ENCODE results near the gene ABR.

The ABR gene

DNA sequence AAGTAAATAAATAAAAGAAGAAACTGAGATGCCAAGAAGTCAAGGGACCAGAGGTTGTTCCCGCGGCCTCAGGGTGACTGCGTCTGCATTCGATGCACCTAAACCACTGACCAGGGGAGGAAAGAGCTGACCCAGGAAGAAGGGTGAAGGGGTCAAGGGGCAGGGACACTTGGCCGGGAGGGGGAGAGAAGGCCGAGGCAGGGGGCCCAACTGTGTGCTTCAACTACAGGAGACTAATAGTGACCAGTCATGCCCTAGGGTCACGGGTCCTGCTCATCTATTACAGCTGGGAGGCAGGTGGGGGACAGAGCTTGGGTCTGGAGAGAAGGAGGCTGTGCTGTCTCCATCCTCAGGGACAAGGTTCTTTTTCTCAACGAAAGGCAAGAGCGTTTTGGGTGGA, 138.0 kb downstream of the ABR start:
- DNase-seq, result no peak

DNA sequence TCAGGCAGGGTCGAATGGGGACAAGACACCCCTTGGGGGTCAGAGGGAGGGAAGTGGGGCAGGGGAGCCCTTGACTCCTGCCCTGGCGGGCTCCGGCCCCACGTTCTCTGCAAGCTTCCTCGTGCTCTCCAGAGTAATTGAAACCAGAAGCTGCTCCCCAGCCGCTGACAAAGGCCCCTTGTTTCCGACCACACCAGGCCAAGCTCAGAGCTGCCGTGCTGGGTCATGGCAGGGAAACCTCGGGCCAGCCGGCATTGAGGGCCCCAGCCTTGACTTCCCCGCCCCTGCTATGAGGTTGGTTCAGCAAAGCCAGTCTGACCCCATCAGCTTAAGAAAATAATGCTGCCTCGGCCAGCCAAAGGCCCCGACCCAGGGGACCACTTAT, 139.6 kb downstream of the ABR start:
- DNase-seq, result no peak

DNA sequence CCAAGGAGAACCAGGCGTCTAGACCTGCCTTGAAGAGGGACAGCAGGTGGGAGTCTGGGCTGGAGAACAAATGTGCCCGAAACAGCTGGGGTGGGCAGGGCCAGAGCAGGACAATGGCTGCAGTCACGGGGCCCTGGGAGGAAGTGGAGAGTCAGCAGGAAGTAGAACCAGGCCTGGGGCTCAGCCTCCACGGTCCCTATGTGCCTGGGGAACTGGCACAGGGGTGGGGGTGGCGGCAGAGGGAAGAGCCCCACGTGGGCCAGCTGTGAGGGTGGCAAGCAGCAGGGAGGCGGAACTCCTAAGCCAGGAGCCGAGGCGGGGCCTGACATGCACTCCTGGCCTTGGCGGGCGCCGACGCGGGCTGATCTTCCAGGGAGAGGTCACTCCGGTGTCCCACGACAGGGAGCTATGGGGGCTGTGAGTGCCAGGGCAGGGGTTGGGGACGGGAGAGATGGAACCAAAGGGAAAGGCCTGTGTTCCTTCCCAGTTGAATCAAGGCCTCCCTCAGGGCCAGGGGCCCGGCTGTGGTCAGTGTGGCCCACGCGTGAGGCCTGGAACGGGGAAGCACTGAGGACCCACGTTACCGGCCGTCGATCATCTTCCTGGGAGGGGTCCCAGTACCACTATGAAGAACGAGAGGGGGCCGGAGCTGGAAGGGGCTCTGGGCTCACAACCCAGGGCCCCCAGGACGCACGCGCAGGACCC, 140.1 kb downstream of the ABR start:
- DNase-seq, result no peak

DNA sequence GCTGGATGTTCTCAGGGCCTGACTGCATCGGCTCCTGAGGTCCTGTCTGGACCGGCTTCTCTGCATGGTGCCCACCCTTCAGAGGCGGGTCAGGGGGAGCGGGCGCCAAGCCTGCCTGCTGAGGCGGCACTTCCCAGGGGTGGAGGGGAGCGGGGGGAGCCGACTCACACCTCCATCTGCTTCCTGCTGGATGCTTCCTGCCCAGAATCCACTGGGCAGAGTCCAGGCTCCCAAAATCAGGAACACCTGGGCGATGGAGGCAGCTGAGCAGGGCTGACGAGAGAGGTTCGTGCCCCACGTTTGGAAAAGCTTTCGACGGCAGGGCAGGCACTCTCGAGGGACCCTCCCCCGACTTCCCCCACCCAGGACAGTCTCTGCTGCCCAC, 140.7 kb downstream of the ABR start:
- no peak for DNase-seq

DNA sequence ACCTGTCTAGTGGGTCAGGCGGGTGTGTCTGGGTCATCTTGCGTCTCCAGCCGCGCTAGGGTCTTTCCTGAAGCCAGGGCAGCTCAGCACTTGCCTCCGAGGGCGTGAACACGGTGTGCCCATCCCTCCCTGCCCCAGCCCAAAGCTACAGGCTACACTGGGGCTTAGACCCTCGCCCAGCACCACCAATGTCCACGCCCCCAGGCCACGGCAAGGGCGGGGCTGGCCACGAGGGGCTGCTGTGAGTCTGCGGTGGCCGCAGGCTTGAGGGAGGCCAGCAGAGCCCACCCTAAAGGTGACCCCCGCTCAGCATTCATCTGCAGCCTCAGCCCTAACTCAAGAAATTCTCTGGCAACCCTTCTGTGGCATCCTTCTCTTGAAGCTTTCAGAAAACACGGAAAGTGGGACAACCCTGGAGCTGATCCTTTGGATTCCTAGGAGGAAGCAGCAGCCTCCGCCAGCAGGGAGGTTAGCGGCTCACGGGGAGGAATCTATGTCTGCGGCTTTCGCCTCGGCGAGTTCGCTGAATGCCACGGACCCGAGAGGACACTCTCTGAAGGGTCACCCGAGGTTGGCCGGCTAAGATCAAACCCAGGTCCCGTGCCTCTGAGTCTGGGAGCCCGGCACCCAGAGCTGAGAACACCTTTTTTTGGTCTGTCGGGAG, 141.2 kb downstream of the ABR start:
- DNase-seq, result no peak

DNA sequence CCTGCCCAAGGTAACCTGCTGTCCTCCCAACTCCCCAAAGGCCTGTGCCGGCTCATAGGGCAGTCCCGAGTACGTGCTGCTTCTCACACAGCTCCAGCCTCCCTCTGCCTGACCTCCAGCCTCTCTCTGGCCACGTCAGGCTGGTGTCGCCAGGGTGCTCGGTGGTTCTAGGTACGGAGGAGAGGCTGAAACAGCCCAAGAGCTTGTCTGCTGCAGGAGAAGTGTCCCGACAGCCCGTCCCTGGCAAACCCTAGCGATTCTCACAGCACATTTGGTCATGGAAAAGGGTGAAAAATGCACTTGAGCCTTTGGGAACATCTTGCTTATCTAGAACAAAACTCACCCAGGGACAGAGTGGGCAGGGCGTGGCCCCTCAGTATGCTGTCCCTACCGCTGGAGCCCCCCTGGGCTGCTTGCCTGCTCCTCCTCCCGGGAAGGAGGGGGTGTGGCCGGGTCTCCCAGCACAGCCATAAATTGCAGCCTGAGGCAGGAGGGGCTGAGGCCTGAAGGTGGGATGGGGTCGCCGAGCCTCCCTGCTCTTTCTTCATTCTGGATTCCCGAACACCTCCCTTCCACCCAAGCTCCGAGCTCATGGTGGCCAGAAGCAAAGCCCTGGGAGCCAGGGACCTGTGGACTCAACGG, 142.4 kb downstream of the ABR start:
- no peak for DNase-seq

DNA sequence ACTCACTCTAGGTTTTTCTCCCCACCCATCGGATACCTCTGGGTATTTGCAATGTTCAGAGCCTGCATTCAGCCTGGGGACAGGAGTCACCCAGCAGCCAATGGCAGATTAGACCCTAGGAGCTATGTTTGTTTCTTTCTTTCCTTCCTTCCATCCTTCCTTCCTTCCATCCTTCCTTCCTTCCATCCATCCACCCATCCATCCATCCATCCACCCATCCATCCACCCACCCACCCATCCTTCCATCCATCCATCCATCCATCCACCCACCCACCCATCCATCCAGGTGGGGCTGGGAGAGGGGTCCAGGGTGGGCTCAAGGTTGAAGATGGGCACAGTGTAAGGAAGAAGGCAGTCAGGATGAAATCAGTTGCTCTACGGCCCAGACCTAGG, 142.9 kb downstream of the ABR start:
- no peak for DNase-seq

DNA sequence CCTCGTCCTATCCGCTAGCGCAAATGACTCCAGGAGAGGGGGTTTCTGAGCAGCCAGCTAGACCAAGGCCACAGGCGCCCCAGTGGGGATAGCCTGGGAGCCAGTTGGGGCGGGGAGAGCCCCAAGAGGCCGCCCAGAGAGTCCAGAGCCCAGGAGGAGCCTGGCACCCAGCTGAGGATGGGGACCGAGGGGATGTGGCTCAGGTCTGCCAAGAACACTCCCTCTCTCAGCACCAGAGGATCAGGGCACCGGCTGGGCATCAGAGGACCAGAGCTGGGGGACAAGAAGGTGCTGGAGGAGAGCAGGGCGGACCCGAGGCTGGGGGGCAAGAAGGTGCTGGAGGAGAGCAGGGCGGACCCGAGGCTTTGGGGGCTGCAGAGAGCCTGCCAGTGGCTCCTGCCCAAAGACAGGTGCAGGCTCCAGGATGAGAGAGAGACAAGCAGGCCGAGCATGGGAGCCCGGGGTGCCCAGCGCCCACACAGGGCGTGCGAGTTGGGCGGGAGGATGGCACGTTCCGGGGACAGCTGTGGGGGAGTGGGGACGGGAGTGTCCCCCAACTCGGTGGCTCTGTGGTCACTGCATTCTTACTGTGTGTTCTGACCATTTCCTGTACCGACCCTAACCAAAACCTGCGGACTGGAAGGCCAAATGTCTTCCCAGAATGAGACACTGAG, 143.5 kb downstream of the ABR start:
- DNase-seq, result no peak

DNA sequence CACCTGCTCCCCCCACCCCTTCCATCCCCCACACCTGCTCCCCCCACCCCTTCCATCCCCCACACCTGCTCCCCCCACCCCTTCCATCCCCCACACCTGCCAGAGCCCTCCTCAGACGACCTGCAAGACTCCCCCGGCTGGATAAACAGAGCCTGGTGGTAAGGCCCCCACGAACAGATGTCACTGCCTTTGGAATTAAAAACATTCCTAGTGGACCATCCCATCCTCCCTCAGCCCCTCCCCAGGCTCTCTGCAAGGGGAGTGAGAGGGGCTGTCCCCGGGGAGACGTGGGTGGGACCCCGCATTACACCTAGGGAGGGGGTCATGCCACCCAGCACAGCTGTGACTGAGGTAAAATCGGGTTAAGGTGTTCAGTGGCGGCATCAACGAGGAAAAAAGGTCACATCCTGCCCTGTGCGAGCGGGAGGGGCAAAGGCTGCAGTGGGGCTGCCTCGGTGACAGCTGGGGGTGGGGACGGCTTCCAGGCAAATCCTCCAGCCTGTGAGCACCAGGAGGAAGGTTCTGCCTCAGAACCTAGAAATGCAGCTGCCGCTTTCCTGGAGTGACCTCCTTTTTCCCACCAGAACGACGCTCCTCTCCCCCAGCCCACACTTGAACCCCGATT, 144.1 kb downstream of the ABR start:
- no peak for DNase-seq

DNA sequence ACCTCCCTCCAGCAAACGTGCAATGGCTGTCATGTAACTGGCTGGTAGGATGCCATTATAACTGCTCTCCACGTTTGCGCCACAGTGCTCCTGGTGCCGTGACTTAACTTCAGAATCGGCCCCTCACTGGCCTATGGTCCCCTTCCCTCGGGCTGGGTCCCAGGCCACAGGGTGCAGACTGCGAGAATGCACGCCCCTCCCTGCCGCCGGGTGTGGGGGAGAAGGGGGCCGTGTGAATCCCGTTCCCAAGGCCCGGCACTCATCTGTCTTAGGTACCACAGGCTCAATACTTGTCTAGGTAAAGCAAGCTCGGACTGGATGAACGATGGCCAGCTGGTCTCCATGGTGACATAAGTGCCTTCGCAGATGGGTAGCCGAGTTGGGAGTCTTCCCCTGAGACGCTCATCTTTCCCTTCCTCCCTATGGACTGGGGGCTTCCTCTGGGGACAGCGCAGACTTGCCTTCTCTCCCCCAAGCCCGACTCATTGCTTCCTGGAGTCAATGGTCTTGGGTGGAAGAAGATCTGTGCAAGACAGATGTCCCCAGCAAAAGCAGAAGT, 145.1 kb downstream of the ABR start:
- DNase-seq, result no peak

DNA sequence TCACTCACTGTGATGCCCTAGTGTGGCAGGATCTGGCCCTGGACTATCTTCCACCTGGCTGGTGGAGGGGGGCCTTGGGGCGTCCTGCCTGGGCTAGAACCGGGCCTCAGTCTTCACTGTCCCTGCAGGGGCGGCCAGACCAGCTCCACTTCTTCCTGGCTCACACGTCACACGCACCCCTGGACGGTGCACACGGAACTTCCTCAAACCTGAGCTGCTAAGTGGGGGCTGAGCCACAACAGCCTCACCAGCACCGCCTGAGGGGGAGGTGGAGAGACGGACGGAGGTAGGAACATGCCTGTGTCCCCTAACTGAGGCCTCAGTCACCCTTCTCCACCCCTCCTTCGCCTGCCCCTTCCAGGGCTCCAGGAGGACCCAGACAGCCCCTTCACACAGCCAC, 146.3 kb downstream of the ABR start:
- DNase-seq, result no peak

DNA sequence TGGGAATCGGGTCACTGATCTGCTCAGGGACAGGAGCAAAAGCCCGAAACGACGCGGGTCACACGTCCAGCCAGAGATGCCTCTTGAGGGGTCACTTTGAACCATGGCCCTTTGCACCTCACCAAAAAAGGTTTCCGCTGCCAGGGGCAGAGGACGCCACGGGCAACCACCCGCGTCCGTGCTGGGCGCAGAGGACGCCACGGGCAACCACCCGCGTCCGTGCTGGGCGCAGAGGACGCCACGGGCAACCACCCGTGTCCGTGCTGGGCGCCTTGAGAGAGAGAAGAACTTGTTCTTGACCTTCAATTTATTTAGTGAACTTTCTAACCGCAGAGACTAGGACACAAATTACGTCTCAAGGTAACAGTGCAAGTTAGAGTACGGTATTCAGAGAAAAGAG, 147.4 kb downstream of the ABR start:
- DNase-seq, result no peak

DNA sequence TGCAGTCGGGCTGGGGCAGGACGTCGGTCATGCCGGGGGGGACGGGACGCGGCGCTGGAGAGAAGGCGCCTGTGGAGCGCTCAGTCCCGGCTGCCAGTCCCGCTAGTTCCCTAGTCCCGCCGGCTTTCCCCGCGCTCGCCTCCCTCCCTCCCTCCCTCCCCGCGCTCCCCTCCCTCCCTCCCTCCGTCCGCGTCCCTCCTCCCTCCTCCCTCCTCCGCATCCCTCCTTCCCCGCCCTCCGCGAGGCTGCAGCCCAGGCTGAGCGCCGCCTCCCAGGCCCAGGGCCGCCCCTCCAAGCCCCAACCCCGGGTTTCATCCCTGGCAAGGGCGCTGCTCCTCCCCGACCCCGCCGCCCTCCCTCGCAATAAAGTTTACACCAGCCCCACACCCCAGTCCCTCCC, 148.1 kb downstream of the ABR start:
- no peak for DNase-seq

DNA sequence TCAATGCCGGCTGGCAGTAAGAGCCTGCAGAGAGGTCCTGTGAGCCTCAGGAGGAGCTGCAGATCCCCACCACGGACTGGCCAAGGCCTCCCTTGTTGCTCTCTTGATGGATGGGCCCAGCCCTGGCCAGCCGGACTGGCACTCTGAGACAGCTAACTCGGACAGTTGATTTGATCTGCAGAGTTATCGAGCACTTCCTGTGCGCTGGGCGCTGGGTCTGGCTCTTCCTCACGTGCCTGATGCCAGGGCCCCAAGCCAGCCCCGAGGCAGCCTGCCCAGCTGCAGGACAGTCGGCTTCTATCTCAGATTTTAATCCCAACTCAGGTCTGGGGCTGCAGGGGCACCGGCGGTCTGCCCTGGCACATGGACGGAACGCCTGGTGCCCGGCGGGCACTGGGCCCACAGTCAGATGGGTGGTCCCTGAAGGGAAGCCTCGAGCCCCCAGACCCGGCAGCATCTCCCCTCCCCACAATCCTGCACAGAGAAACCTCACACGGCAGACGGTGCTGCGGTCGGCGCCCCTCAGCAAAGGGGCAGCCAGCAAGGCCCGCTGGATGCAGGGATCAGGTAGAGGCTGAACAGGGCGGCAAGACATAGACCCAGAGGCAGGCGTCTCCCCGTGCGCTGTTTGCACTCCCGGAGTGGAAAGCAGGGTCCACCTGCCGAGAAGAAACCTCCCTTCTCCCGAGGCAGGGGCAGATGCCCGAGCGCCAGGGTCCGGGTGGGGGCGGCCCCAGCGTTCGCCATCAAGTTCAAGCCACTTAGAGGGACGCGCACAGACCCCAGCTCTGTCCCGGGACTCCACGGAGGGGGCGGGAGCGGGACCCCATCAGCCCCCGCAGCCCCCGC, 148.9 kb downstream of the ABR start:
- no peak for DNase-seq

DNA sequence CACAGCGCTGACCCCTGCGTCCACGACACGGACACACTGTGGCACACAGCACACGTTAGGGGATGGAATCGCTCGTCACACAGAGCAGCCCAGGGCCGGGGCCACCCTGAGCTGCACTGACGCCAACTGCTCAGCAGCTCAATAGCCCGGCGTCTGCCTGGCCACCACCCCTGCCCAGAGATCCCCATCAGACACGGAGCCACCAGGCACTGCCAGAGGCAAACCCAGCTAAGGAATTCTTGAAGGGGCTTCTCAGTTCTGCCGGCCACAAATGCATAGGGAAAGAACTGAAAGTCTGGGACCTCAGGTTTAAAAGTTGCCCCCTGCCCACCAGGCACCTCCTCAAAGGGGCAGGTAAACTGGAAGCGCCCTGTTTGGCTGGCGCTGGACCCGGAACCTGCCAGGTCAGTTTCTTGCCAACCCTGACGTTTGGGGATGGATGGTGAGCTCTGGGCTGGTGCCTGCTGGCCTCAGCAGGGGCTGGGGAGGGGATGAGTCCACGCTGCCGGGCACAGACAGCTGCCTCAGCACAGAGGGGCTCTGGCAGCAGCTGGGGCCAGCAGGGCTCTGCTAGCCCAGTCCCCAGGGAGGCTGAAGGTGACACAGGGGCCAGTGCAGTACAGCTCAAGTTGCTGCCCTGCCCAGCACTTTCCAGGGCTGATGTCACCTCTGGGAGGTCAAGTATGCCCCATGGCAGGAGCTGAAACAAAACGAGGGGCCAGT, 149.7 kb downstream of the ABR start:
- DNase-seq, result no peak

DNA sequence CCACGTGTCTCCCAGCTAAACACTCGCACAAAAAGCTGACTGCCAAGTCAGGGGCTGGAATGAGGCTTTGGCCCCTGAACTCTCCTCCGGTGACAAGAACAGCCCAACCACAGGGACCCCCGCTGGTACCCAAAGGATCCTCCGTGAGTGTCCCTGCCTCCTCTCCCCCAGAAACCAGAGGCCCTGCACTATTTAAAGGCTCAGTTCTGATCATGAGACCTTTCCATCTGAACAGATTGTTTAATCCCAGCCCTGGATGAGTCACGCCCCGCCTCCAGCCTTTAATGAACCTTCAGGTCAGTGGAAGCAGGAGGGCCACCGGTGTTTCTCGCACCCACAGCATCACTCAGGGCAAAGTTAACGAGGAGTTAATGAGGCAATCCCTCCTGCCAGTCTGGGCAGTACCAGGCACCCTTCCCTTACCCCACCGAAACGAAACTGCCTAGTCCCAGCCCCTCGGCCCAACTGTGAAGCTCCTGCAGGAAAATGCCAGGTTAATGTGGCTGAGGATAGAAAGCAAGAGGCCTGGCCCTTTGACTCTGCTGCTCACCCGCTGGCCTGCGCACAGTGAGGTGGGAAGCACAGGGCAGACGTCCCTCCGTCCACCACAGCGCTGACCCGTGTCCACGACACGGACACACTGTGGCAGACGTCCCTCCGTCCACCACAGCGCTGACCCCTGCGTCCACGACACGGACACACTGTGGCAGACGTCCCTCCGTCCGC, 150.4 kb downstream of the ABR start:
- DNase-seq, result no peak

DNA sequence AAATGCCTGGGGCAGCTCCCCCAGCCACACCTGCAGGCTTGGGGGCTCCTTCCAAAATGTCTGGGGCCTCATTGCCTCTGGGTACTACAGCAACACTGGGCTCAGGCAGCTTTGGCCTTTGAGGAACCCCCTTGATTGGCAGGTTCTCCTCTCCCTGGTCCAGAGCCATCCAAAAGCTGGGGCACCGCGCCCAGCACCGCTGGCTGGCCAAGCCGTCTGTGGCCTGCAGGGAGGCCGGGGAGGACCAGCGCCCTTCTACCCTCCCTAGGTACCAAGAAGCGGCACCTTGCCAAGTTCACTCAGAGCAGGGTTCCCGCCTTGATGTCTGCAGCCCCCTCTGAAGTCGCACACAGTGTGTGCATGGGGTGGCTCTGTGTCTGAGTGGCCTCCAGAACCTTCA, 152.7 kb downstream of the ABR start:
- DNase-seq, result no peak

DNA sequence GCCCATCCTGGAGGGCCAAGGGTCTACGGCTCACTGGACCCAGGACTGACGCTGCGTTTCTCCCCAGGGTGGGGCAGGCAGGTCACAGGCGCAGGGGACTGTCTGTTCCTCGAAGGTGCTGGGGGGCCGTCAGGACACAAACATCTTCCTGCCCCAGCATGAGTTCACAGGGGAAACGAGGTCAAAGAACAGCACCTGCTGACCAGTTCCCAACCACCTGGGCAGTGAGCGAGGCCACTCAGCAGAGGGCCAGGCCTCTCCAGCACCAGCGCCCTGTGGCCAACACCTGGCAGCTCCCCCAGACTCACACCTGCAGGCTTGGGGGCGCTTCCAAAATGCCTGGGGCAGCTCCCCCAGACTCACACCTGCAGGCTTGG, 153.2 kb downstream of the ABR start:
- DNase-seq, result no peak

DNA sequence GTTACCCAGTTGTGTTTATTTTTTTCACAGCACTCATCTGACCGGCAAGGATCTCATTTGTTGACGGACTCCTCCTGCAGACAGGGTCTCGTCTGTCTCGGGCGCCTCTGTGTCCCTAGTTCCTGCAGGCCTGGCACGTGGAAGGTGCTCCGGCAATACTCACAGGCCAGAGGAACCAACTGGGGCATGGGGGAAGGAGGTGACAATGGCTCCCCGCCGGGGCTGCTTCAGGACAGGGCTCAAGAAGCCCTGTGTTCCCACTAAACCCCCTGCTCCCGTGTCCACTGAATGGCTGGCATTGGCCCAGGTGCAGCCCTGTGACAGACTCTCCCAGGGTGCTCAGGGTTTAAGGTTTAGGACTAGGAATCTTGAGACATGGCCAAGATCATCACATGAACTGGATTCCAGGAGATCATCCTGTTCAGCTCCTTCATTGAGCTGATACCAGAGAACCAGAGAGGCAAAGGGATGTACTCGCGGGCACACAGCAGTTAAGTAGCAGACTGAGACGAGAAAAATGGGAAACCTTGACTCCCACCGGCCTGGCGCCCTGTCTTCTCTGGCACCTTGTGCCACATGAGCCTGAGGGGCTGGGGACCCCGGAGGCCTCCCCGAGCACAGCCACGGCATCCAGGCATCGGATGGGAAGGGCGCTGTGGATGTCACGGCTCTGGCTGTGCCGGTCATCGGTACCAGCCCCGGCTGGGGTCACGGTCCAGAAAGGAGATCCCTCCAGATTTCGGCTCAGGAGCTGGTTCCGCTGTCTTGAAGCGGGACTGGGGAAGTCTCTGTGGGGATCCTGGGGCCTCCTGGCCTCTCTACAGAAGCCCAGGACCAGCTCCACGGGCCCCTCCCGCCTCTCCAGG, 153.8 kb downstream of the ABR start:
- DNase-seq, result no peak

DNA sequence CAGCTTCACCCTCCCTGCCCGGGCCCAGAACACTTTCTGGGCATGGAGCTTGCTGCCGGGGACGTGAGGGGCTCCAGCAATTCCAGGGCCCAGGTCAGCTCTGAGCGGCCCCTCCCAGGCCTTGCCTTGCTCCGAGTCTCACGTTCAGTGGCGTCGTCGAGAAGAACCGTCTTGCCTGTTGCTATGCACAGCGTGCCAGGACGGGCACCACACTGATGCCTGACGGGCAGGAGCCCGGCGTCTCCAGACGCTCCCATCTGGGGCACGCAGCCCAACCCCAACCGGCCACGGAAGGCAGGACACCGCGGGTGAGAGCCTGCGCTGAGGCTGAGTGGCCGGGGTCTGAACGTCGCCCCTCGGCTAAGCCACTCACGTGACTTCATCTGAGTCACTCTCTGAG, 155.7 kb downstream of the ABR start:
- DNase-seq, result no peak

All from NCI-H526 treated with DMSO at 0.1 percent for 48 hours (cell line).